OCI-LY7 (cell line): ENCODE measurements around the gene SURF4. TPM values are rescaled to one million over a fixed set of nuclear protein-coding genes. Genes with fewer than 3 reads are reported as not detected.

Experiments used
- BruUV-seq: library from RNA; stranded (reverse); fragments of 400-500 nt; replicated peaks from 2 replicates; lab custom pipeline; 2021; lab: Mats Ljungman, UMichigan
- CTCF ChIA-PET: fragments of 300-600 bp; sonication (Branson Sonifier 250); formaldehyde crosslinking; loops from one replicate; lab custom pipeline; 2022; ENCODE audit warnings: antibody characterized with exemption; ENCODE audit not compliant: unreplicated experiment; lab: Charles Lee
- POLR2A ChIA-PET: fragments of 300-600 bp; sonication (Branson Sonifier 250); formaldehyde crosslinking; loops from one replicate; lab custom pipeline; 2022; ENCODE audit warnings: antibody characterized with exemption; lab: Charles Lee
- DNase-seq: peaks from one replicate; pipeline ENCODE4 v3.0.0-alpha.2; 2015; ENCODE audit warnings: low spot score
- H2AFZ ChIP-seq: fragments of 200-600 bp; sonication (generic), shearing (Covaris generic); 2 replicates; pipeline ENCODE4 v1.6.1; 2014; ENCODE audit warnings: mild to moderate bottlenecking, antibody characterized with exemption, low read length, moderate library complexity
- H3K27ac ChIP-seq: fragments of 200-600 bp; sonication (generic); 2 replicates; pipeline ENCODE4 v1.5.1; 2014; ENCODE audit warnings: mixed run types, low read depth, mild to moderate bottlenecking, moderate library complexity, low read length, inconsistent platforms; ENCODE audit not compliant: poor library complexity, severe bottlenecking
- H3K36me3 ChIP-seq: fragments of 200-600 bp; sonication (generic); 2 replicates; pipeline ENCODE4 v1.6.1; 2014; ENCODE audit warnings: mild to moderate bottlenecking, antibody characterized with exemption, low read length, moderate library complexity, mixed read lengths; ENCODE audit not compliant: insufficient read depth
- H3K4me1 ChIP-seq: fragments of 200-600 bp; sonication (generic); 2 replicates; pipeline ENCODE4 v1.5.1; 2014; ENCODE audit warnings: mild to moderate bottlenecking, low read length; ENCODE audit not compliant: insufficient read depth, poor library complexity, severe bottlenecking
- H3K4me2 ChIP-seq: fragments of 200-600 bp; sonication (generic); 2 replicates; pipeline ENCODE4 v1.6.1; 2014; ENCODE audit warnings: mild to moderate bottlenecking, low read length
- H3K4me3 ChIP-seq: fragments of 200-600 bp; sonication (generic); 2 replicates; pipeline ENCODE4 v1.5.1; 2014; ENCODE audit warnings: mild to moderate bottlenecking, low read depth, low read length; ENCODE audit not compliant: poor library complexity, severe bottlenecking
- H3K79me2 ChIP-seq: fragments of 200-600 bp; sonication (generic); 2 replicates; pipeline ENCODE4 v1.6.1; 2016; ENCODE audit warnings: low read depth, mild to moderate bottlenecking, low read length, moderate library complexity, mixed read lengths; ENCODE audit not compliant: insufficient read depth
- H3K9me2 ChIP-seq: fragments of 200-600 bp; sonication (generic); 2 replicates; pipeline ENCODE4 v1.6.1; 2016; ENCODE audit warnings: mild to moderate bottlenecking, low read length, mixed read lengths; ENCODE audit not compliant: insufficient read depth
- H3K9me3 ChIP-seq: fragments of 200-600 bp; sonication (generic); 2 replicates; pipeline ENCODE4 v1.6.1; 2014; ENCODE audit warnings: mild to moderate bottlenecking, mixed run types, low read length, mixed read lengths
- H4K20me1 ChIP-seq: fragments of 200-600 bp; sonication (generic); 2 replicates; pipeline ENCODE4 v1.6.1; 2014; ENCODE audit warnings: mild to moderate bottlenecking, antibody characterized with exemption, low read length, moderate library complexity, mixed read lengths; ENCODE audit not compliant: insufficient read depth
- CTCF ChIP-seq: fragments of 200-600 bp; sonication (generic); conservative IDR thresholded peaks from 2 replicates; pipeline ENCODE4 v1.5.1; 2014; ENCODE audit warnings: mild to moderate bottlenecking, antibody characterized with exemption, low read length, moderate library complexity, mixed read lengths
- EZH2phosphoT487 ChIP-seq: fragments of 200-600 bp; sonication (generic); IDR thresholded peaks from 2 replicates; pipeline ENCODE4 v1.6.1; 2018; ENCODE audit warnings: low read depth, borderline replicate concordance, mild to moderate bottlenecking, mixed run types, antibody characterized with exemption, low read length, moderate library complexity, mixed read lengths
- intact Hi-C: fragments of 100-400 bp; cut with micrococcal nuclease; formaldehyde crosslinking; loops from one replicate; pipeline ENCODE4 v1.10.0; 2022; ENCODE audit not compliant: unreplicated experiment
- total RNA-seq, 2 experiments: library from RNA; depleted of rRNA in 1 of 2; stranded (reverse); fragments of >200 nt in 1 of 2; shearing (Covaris generic) in 1 of 2; gene quantifications; 2 replicates each; pipeline ENCODE4 v1.2.3, GENCODE V29; 2014 to 2022

The SURF4 gene
- total RNA-seq, 2 experiments from 2014 or later: 75.5 to 92.3 TPM

- POLR2A ChIA-PET: no interaction called here
- intact Hi-C loops: no loop called here
- Histone ChIP-seq H3K27ac (peak overlapping the region; percentile 62), H3K4me2 (peak overlapping the region; percentile 73), H3K36me3 (peaks cover 14% of the 10 kb centered on the region; the same call in 1 of the 2 replicates), H3K9me3 (no peaks in the 10 kb centered on the region), H3K9me2 (no peaks in the 10 kb centered on the region), H2AFZ (peak overlapping the region; percentile 40; the same call in 1 of the 2 replicates), H3K4me3 (peak overlapping the region; percentile 47), H3K79me2 (peaks cover 28% of the 10 kb centered on the region), H3K4me1 (peaks cover 47% of the 10 kb centered on the region), H4K20me1 (0 out of 2 replicates have a peak, but pooled peaks cover 5% of the 10 kb centered on the region)
- CTCF ChIA-PET: no interaction called here
- DNase-seq: peak; percentile 90
- BruUV-seq: no TSS peak
- TF ChIP-seq EZH2phosphoT487: no peak
- TF ChIP-seq CTCF: no peak
Observed at GRCh38 chr9:133420392-133420827, 44.5 kb upstream of the SURF4 start.

- Histone ChIP-seq H3K4me3 (peak overlapping the region; percentile 88), H3K4me2 (peak overlapping the region; percentile 91), H3K9me2 (no peaks in the 10 kb centered on the region), H2AFZ (no peak overlapping the region), H3K9me3 (no peaks in the 10 kb centered on the region), H3K36me3 (peaks cover 28% of the 10 kb centered on the region), H3K79me2 (peaks cover 42% of the 10 kb centered on the region), H3K4me1 (peaks cover 50% of the 10 kb centered on the region), H4K20me1 (0 out of 2 replicates have a peak, but pooled peaks cover 5% of the 10 kb centered on the region), H3K27ac (peak overlapping the region; percentile 65)
- no TSS peak for BruUV-seq
- ChIA-PET POLR2A (interaction anchor here (1.5 kb wide), 1 partner anchor 41 kb away, joined by 5 read pairs; the partner anchor contains the start of gene CACFD1), CTCF (no interaction called here)
- DNase-seq: no peak
- intact Hi-C loops: loop anchor here (2.0 to 5.0 kb wide), 2 partner anchors 40 to 72 kb away; partner anchors contain the start of genes CACFD1, MED22 and RPL7A
- TF ChIP-seq EZH2phosphoT487: no peak
- TF ChIP-seq CTCF: no peak
Observed at GRCh38 chr9:133419005-133419404, 43.1 kb upstream of the SURF4 start.
